AG10803 (cell line): ENCODE results near the gene OR10R2.

Experiments
- DNase-seq: peaks from one replicate; pipeline ENCODE4 v3.0.0; 2010; ENCODE audit warnings: low read depth
- H3K4me3 ChIP-seq: 2 replicates; pipeline ENCODE4 v1.5.1; 2011; ENCODE audit warnings: mild to moderate bottlenecking, low read length, control low read depth
- TF ChIP-seq, protein P1 (sequence below): conservative IDR thresholded peaks from 2 replicates; pipeline ENCODE4 v1.5.1; 2011; ENCODE audit warnings: mild to moderate bottlenecking, low read length, control low read depth, inconsistent platforms

Gene OR10R2

DNA sequence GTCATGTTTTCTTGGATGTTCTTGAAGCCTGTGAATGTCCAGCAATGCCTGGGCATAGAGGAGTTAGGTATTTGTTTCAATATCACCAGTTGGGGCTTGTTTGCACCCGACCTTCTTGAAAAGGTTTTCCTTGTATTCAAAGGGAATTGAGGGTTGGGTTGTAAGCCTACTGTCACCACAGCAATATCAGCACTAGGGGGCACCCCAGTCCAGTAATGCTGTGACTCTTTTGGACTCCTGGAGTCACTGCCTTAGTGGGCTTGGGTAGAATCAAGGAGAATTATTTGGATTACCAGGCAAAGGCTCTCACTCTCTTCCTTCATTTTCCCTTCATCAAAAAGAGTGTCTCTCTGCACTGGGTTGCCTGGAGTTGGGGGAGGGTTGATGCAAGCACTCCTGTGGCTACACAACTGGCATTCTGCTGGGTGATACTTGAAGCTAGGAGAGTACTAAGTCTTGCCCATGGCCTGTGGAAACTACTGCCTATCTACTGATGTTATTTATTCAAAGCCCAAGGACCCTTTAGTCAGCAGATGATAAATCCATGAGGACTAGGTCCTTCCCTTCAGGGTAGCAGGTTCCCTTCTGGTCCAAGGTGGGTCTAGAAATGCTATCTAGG, 34.5 kb downstream of the OR10R2 start:
- no peak for DNase-seq

DNA sequence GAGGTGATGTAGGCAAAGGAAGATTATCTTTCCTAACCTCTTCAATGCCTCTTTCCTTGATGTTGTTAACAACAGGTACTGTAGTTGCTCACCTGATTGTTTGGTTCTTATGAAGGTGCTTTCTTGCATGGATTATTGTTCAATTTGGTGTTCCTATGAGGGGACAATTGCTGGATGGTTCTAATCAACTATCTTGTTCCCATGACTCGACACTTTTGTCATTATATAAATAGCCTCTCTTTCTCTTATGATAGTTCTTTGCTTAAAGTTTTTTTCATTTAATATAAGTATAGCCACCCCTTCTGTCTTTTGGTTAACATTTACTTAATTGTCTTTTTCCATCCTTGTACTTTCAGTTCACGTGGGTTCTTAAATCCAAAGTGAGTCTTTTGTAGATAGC, 35.5 kb downstream of the OR10R2 start:
- H3K4me3 ChIP-seq: no peak overlapping the region
- TF ChIP-seq, protein P1, sequence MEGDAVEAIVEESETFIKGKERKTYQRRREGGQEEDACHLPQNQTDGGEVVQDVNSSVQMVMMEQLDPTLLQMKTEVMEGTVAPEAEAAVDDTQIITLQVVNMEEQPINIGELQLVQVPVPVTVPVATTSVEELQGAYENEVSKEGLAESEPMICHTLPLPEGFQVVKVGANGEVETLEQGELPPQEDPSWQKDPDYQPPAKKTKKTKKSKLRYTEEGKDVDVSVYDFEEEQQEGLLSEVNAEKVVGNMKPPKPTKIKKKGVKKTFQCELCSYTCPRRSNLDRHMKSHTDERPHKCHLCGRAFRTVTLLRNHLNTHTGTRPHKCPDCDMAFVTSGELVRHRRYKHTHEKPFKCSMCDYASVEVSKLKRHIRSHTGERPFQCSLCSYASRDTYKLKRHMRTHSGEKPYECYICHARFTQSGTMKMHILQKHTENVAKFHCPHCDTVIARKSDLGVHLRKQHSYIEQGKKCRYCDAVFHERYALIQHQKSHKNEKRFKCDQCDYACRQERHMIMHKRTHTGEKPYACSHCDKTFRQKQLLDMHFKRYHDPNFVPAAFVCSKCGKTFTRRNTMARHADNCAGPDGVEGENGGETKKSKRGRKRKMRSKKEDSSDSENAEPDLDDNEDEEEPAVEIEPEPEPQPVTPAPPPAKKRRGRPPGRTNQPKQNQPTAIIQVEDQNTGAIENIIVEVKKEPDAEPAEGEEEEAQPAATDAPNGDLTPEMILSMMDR: no peak
- DNase-seq: no peak

More for the DNA sequence above, 34.5 kb downstream of the OR10R2 start:
- no peak overlapping the region for H3K4me3 ChIP-seq
- TF ChIP-seq, protein P1: peak; percentile 34; the same call in 1 of the 2 replicates

DNA sequence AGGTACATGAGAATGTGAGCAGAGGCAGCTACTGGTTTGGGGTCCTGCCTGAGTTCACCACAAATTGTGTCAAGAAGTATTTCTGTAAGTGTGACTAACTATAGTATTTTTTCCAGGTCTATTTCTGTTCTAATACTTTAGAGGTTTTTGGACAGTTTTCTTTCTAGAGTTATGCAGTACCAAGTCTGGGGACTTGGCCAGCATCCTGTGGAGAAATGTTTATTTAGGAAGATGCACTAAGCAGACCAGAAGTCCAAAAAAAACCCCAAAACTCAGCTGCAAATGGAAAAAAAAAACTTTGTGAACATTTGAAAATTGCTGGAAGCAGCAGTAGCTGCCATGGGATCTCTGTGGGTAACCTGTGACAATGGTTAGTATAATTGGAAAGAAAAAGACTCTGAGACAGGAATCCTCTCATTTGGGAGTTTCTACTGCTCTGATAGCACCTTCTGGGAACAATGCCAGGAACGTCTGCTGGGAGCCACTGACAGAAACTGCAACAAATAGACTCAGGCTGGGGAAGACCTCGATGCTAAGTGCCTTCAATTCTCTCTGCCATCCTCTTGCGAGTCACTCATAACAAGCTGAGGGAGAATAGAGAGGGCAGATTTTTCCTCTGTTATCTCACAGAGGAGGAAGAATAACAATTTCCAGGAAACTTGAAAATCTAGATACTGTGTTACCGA, 37.6 kb downstream of the OR10R2 start:
- DNase-seq: no peak

DNA sequence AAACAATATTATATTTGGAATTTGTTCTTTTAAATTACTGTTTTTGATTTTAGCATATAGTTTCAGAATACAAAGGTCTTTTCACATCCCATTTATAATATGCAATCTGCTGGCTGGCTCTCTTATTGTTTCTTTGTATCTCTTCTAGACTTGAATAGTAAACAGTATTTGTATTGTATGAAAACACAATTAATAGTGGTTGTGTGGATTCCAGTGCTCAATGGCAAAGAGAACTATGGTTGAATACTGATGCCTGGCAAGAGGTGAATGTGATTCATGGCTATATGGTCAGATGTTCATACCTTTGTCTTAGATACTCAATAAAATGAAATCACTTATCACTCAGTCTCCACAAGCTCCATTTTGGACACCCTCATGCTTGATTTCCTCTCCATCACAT, 44.9 kb downstream of the OR10R2 start:
- no peak for DNase-seq
- TF ChIP-seq, protein P1: no peak
- H3K4me3 ChIP-seq: no peak overlapping the region

More for the DNA sequence above, 37.6 kb downstream of the OR10R2 start:
- TF ChIP-seq, protein P1: no peak
- no peak overlapping the region for H3K4me3 ChIP-seq

DNA sequence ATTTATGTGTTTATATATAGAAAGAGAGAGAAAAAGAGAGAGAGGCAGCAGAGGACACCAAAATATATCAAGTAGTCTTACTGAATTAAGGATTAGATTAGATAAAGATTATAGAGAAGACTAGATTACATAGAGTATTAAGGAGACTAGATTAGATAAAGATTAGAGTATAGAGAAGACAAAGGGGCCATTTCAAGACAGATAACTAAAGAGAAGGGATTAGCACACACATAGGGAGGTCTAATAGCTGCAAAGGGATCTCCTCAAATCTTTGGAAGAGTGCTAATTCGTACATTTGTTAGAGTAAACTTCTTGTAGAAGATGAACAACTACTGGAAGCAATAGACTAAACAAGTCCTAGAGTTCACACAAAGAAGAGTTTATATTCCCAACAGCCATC, 48.0 kb downstream of the OR10R2 start:
- DNase-seq: no peak
- no peak overlapping the region for H3K4me3 ChIP-seq
- TF ChIP-seq, protein P1: no peak

DNA sequence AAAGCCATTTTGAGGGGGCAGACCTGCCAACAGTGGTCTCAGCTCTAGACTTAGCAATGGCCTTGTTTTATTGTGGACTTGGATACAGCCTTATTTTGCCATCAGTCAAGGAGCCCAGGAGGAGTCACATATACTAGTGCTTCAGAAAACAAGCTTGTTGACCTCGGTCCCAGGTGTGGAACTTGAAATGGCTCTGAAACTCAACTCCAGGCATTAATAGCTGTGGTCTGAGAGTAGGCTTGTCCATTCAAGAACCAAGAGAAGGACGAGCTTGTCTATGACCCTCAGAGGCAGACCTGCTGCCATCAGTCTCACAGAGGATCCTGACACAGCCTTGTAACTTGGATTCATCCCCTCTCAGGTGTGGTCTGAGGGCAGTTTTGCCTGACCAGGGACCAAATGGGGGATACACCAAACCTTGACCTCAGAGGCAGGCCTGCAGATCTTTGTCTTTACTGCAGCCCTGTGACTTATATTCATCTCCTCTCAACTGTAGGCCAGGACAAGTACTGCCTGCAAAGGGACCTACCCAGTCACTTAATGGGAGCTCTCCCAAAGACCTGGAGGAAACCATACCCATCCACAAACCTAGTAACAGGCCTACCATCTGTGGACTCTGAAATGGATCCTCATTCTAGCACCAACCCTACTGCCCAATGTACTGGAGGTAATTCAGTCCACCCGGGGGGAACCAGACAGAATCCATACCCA, 49.1 kb downstream of the OR10R2 start:
- DNase-seq: no peak
- H3K4me3 ChIP-seq: no peak overlapping the region
- TF ChIP-seq, protein P1: no peak
